Osteoblast (primary cell): ENCODE data around the gene CNGA4. TPM values are rescaled to one million over a fixed set of nuclear protein-coding genes. Genes with fewer than 3 reads are reported as not detected.

Experiments used
- DNase-seq: peaks from one replicate; pipeline ENCODE4 v3.0.0; 2011; ENCODE audit warnings: low spot score, mixed read lengths; ENCODE audit not compliant: insufficient read length; ENCODE audit errors: missing footprints
- H2AFZ ChIP-seq: 2 replicates; pipeline ENCODE4 v1.6.0; 2011; ENCODE audit warnings: mild to moderate bottlenecking, low read length
- H3K27ac ChIP-seq: 2 replicates; pipeline ENCODE4 v1.5.1; 2011; ENCODE audit warnings: mild to moderate bottlenecking, low read depth, low read length, moderate library complexity
- H3K27me3 ChIP-seq: 2 replicates; pipeline ENCODE4 v1.6.0; 2012; ENCODE audit warnings: mild to moderate bottlenecking, control low read depth, inconsistent platforms, low read length, moderate library complexity; ENCODE audit not compliant: insufficient read depth
- H3K36me3 ChIP-seq: 2 replicates; pipeline ENCODE4 v1.5.1; 2011; ENCODE audit warnings: mild to moderate bottlenecking, low read length, control low read depth, moderate library complexity; ENCODE audit not compliant: insufficient read depth
- H3K4me1 ChIP-seq: 2 replicates; pipeline ENCODE4 v1.5.1; 2011; ENCODE audit warnings: mild to moderate bottlenecking, low read length, control low read depth, moderate library complexity; ENCODE audit not compliant: insufficient read depth
- H3K4me2 ChIP-seq: 2 replicates; pipeline ENCODE4 v1.6.0; 2011; ENCODE audit warnings: mild to moderate bottlenecking, low read length; ENCODE audit not compliant: insufficient read depth
- H3K4me3 ChIP-seq: fragments of 200-600 bp; sonication (generic); 3 replicates; pipeline ENCODE4 v1.5.1; 2012; ENCODE audit warnings: mild to moderate bottlenecking, low read length, inconsistent platforms; ENCODE audit not compliant: insufficient read depth
- H3K79me2 ChIP-seq: 2 replicates; pipeline ENCODE4 v1.6.0; 2012; ENCODE audit warnings: mild to moderate bottlenecking, low read length, control low read depth, inconsistent platforms; ENCODE audit not compliant: insufficient read depth
- H3K9me3 ChIP-seq: 2 replicates; pipeline ENCODE4 v1.5.1; 2011; ENCODE audit warnings: low read depth, low read length, control low read depth
- H4K20me1 ChIP-seq: 2 replicates; pipeline ENCODE4 v1.6.0; 2012; ENCODE audit warnings: mild to moderate bottlenecking, low read length, control low read depth; ENCODE audit not compliant: insufficient read depth
- total RNA-seq: library from RNA; depleted of rRNA; stranded (reverse); fragments of >200 nt; gene quantifications from 2 replicates; pipeline ENCODE4 v1.2.3, GENCODE V29; 2012
- TF ChIP-seq, protein P1 (sequence below): IDR thresholded peaks from 2 replicates; pipeline ENCODE4 v1.5.1; 2011; ENCODE audit warnings: mild to moderate bottlenecking, low read depth, low read length, moderate library complexity; ENCODE audit errors: extremely low read depth

The CNGA4 gene
- total RNA-seq, 1 donor: under 0.01 TPM

DNA sequence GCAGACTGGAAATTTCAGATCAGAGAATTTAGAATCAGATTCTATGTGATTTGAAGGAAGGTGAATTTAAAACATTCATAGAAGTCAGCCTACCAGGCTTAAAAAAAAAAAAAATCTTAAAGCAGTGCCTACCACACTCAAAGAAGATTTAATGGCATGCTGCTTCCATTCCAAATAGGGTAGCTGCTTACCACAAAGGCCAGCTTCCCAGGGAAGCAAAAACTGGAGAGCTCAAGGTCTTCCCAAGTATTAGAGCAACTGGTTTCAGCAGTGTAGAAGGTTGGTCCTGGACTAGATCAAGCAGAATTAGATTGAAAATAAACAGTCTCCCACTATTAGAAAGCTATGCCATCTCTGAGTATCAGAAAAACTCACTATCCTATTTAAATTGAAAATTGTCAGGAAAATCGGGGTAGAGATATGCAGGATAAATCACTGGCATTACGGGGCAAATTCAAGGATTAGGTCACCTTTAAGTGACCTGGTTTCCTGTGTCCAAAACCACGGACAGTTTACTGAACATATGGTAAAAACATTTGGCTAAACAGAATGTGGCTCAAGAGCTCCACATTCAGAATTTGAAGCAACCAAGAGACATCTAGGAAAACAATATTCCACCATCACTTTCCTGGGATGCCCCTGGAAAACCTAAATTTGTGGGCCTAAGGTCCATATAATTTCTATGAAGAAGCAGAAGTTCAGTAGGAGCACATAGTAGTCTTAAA is 32.3 kb upstream of the CNGA4 start:
- Histone ChIP-seq H4K20me1 (peaks cover 3% of the 10 kb centered on the region), H3K4me1 (no peaks in the 10 kb centered on the region), H3K4me3 (no peak overlapping the region), H2AFZ (no peak overlapping the region), H3K27me3 (no peaks in the 10 kb centered on the region), H3K4me2 (no peak overlapping the region), H3K9me3 (no peaks in the 10 kb centered on the region), H3K36me3 (peaks cover 20% of the 10 kb centered on the region), H3K79me2 (no peaks in the 10 kb centered on the region), H3K27ac (no peak overlapping the region)
- DNase-seq: no peak
- TF ChIP-seq, protein P1, sequence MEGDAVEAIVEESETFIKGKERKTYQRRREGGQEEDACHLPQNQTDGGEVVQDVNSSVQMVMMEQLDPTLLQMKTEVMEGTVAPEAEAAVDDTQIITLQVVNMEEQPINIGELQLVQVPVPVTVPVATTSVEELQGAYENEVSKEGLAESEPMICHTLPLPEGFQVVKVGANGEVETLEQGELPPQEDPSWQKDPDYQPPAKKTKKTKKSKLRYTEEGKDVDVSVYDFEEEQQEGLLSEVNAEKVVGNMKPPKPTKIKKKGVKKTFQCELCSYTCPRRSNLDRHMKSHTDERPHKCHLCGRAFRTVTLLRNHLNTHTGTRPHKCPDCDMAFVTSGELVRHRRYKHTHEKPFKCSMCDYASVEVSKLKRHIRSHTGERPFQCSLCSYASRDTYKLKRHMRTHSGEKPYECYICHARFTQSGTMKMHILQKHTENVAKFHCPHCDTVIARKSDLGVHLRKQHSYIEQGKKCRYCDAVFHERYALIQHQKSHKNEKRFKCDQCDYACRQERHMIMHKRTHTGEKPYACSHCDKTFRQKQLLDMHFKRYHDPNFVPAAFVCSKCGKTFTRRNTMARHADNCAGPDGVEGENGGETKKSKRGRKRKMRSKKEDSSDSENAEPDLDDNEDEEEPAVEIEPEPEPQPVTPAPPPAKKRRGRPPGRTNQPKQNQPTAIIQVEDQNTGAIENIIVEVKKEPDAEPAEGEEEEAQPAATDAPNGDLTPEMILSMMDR: no peak

DNA sequence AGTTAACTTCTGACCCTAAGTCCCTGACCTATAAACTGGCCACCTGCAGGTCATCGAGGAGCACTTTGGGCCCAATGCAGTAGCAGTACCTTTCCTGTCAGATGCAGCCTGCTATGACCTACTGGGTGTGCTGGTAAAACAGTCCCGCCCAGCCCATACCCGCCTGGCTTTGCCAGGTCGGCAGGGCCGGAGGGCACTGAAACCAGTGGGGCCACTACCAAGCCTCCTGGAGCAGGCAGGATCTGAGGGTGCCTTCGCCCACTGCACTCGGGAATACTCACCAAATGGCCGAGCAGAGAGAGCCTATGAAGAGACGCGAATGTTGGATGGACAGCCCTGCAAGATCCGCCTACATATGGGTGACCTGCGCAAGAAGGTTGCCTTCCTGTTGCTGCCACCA is 29.1 kb upstream of the CNGA4 start:
- Histone ChIP-seq H3K79me2 (no peaks in the 10 kb centered on the region), H3K36me3 (peaks cover 35% of the 10 kb centered on the region), H3K9me3 (no peaks in the 10 kb centered on the region), H3K4me3 (no peak overlapping the region), H2AFZ (no peak overlapping the region), H3K4me1 (no peaks in the 10 kb centered on the region), H3K27ac (no peak overlapping the region), H4K20me1 (peaks cover 3% of the 10 kb centered on the region), H3K27me3 (no peaks in the 10 kb centered on the region), H3K4me2 (no peak overlapping the region)
- no peak for DNase-seq
- TF ChIP-seq, protein P1: no peak

DNA sequence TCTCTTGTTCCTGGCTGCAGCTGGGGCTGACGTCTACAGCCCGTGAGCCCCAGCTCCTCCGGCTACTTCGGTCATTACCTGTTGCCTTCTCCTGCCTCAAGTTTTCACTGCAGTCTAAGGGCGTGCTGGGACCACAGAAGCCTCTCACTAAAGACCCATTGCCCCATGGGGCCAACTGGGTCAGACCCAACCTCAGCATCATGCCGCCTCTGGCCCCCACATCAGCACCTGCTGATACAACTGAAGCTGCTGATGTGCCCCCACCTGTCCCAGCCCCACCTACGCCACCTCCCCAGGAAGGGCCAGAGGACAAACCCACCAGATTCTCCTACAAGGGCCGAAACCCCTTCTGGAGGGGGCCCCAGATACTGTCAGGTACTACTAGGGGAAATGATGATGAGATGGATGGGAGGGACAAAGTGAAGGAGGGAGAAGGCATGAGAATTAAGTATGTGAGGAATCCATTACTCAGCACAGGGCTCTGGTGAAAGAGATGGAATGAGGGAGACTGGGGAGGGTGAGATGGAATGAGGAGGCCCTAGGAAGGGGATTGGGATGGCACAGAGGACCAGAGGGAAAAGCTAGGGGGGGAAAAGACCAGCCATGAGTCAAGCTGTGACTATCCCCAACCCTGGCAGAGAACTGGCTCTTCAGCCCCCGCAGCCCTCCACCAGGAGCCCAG is 28.5 kb upstream of the CNGA4 start:
- H3K4me3 ChIP-seq: no peak overlapping the region

DNA sequence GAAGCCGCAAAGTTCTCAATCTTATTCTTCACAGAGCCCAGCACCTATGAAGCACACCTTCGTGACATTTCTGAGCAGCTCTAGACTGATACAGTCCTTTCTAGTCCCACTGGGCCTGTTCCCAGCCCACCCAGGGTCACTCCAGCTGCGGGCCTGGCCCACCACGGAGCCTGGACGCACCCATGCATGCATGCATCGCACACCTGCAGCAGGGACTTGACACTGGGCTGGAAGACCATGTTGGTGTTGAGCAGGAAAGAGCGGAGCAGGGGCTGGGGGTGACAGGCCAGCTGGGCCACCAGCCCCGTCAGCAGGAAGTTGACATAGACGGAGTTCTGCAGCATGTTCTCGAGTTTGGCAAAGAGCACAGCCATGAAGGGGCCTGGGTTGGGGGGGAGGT is 24.4 kb upstream of the CNGA4 start:
- Histone ChIP-seq H2AFZ (no peak overlapping the region), H3K27me3 (no peaks in the 10 kb centered on the region), H3K4me1 (peaks cover 6% of the 10 kb centered on the region), H4K20me1 (peaks cover 8% of the 10 kb centered on the region), H3K9me3 (no peaks in the 10 kb centered on the region), H3K4me2 (no peak overlapping the region), H3K79me2 (peaks cover 6% of the 10 kb centered on the region), H3K4me3 (no peak overlapping the region), H3K27ac (no peak overlapping the region), H3K36me3 (peaks cover 57% of the 10 kb centered on the region)
- no peak for DNase-seq
- TF ChIP-seq, protein P1: no peak

More for the DNA sequence above, 28.5 kb upstream of the CNGA4 start:
- Histone ChIP-seq H3K36me3 (peaks cover 35% of the 10 kb centered on the region), H3K4me2 (no peak overlapping the region), H3K79me2 (no peaks in the 10 kb centered on the region), H4K20me1 (peaks cover under 1% of the 10 kb centered on the region), H2AFZ (no peak overlapping the region), H3K27ac (no peak overlapping the region), H3K4me1 (no peaks in the 10 kb centered on the region), H3K9me3 (no peaks in the 10 kb centered on the region), H3K27me3 (no peaks in the 10 kb centered on the region)
- TF ChIP-seq, protein P1: no peak
- DNase-seq: no peak
